COLO829 (cell line): ENCODE results near the gene RTN4RL1.

Source experiments
- DNase-seq: peaks from one replicate; pipeline ENCODE4 v3.0.0; 2012; ENCODE audit warnings: low spot score

RTN4RL1 gene

GRCh38 chr17:2047590-2047989 lies 22.5 kb upstream of the RTN4RL1 start:
- no peak for DNase-seq

GRCh38 chr17:2044263-2044894 lies 19.2 kb upstream of the RTN4RL1 start:
- peak; percentile 80 for DNase-seq

- no peak for DNase-seq
These were observed 18.7 kb upstream of the RTN4RL1 start for GRCh38 chr17:2043785-2044184.

GRCh38 chr17:2042933-2043332 lies 17.8 kb upstream of the RTN4RL1 start:
- no peak for DNase-seq

GRCh38 chr17:2042390-2042847 lies 17.3 kb upstream of the RTN4RL1 start:
- DNase-seq = no peak

GRCh38 chr17:2041561-2042389 lies 16.6 kb upstream of the RTN4RL1 start, which contains the start of gene OVCA2:
TSS of gene OVCA2 (plus strand) at chr17:2042022. CDS start at chr17:2042048, 26 bp downstream.
- DNase-seq = peak; percentile 90

GRCh38 chr17:2040942-2041560 lies 15.9 kb upstream of the RTN4RL1 start:
- DNase-seq = no peak

GRCh38 chr17:2040219-2040827 lies 15.2 kb upstream of the RTN4RL1 start:
- DNase-seq = no peak

GRCh38 chr17:2037155-2037554 lies 12.0 kb upstream of the RTN4RL1 start:
- DNase-seq = no peak

GRCh38 chr17:2035541-2036488 lies 10.7 kb upstream of the RTN4RL1 start:
- no peak for DNase-seq

- no peak for DNase-seq
These were observed 9.8 kb upstream of the RTN4RL1 start for GRCh38 chr17:2034806-2035540.

- DNase-seq = no peak
These were observed 9.0 kb upstream of the RTN4RL1 start for GRCh38 chr17:2034157-2034556.

- no peak for DNase-seq
These were observed 8.0 kb upstream of the RTN4RL1 start for GRCh38 chr17:2033153-2033552.

- DNase-seq = no peak
These were observed 5.6 kb upstream of the RTN4RL1 start for GRCh38 chr17:2030779-2031163.

- DNase-seq = peak; percentile 88
These were observed 5.0 kb upstream of the RTN4RL1 start, which contains the start of gene DPH1 for GRCh38 chr17:2029911-2030778. TSS of gene DPH1 (plus strand) at chr17:2030153. CDS start at chr17:2030170, 17 bp downstream.

- no peak for DNase-seq
These were observed 3.6 kb upstream of the RTN4RL1 start for GRCh38 chr17:2028737-2029136.

- no peak for DNase-seq
These were observed 3.1 kb upstream of the RTN4RL1 start for GRCh38 chr17:2028234-2028614.

GRCh38 chr17:2027528-2028233 lies 2.5 kb upstream of the RTN4RL1 start:
- DNase-seq = no peak
